H1 (cell line): ENCODE results near the gene GALNT17. TPM values are rescaled to one million over a fixed set of nuclear protein-coding genes. Genes with fewer than 3 reads are reported as not detected.

Source experiments
- CTCF ChIA-PET: fragments of 300-600 bp; sonication (Branson Sonifier 250); formaldehyde crosslinking; loops from one replicate; lab custom pipeline; 2021; ENCODE audit not compliant: partially characterized antibody; lab: Charles Lee
- POLR2A ChIA-PET: fragments of 300-600 bp; sonication (Branson Sonifier 250); formaldehyde crosslinking; loops from one replicate; lab custom pipeline; 2021; ENCODE audit warnings: inconsistent platforms; ENCODE audit not compliant: partially characterized antibody; lab: Charles Lee
- DNase-seq, 2 experiments: peaks; one replicate each; pipeline versions ENCODE4 v3.0.0 to v3.0.0-alpha.2; 2010 to 2022; ENCODE audit warnings: low spot score in 2 of 2, low read depth in 1 of 2, mixed read lengths in 1 of 2
- FAIRE-seq: peaks from 2 replicates; lab custom pipeline; 2011; peaks lifted over from hg19 to GRCh38; lab: Jason Lieb, UNC
- H2AFZ ChIP-seq: 2 replicates; pipeline ENCODE4 v1.8.1; 2012; ENCODE audit warnings: low read length, inconsistent platforms
- H2AK5ac ChIP-seq: 2 replicates; pipeline ENCODE4 v1.6.1; 2013; ENCODE audit warnings: low read depth, low read length
- H2BK120ac ChIP-seq: replicated peaks from 2 replicates; pipeline ENCODE3; 2013; ENCODE audit warnings: low read depth, low read length, inconsistent platforms
- H2BK12ac ChIP-seq: 2 replicates; pipeline ENCODE4 v1.6.1; 2013; ENCODE audit warnings: low read depth, low read length
- H2BK15ac ChIP-seq: 2 replicates; pipeline ENCODE4 v1.6.1; 2013; ENCODE audit warnings: low read length
- H2BK20ac ChIP-seq: 2 replicates; pipeline ENCODE4 v1.6.1; 2013; ENCODE audit warnings: low read length
- H2BK5ac ChIP-seq: 2 replicates; pipeline ENCODE4 v1.6.1; 2013; ENCODE audit warnings: low read depth, low read length
- H3K14ac ChIP-seq: 2 replicates; pipeline ENCODE4 v1.6.1; 2013; ENCODE audit warnings: inconsistent platforms; ENCODE audit not compliant: insufficient read length
- H3K18ac ChIP-seq: 2 replicates; pipeline ENCODE4 v1.6.1; 2013; ENCODE audit warnings: low read length; ENCODE audit errors: extremely low read depth
- H3K23ac ChIP-seq: 2 replicates; pipeline ENCODE4 v1.6.1; 2013; ENCODE audit warnings: inconsistent platforms; ENCODE audit not compliant: insufficient read length
- H3K23me2 ChIP-seq: 2 replicates; pipeline ENCODE4 v1.6.1; 2013; ENCODE audit warnings: low read depth, low read length
- H3K27ac ChIP-seq: 2 replicates; pipeline ENCODE4 v1.6.1; 2011; ENCODE audit warnings: low read depth, low read length, inconsistent platforms
- H3K27me3 ChIP-seq, 4 experiments: replicated peaks in 1 of 4; 1 replicate in 1 of 4; 2 replicates in 3 of 4; pipeline versions ENCODE4 v1.6.1 to v1.8.1; 2011 to 2013; ENCODE audit warnings: low read length in 3 of 4, mild to moderate bottlenecking in 3 of 4, inconsistent platforms in 2 of 4, mixed read lengths in 2 of 4, moderate library complexity in 1 of 4; ENCODE audit not compliant: control insufficient read depth in 3 of 4, insufficient read depth in 3 of 4; ENCODE audit errors: extremely low read depth in 1 of 4
- H3K36me3 ChIP-seq, 4 experiments: 2 replicates each; pipeline versions ENCODE4 v1.6.1 to v1.8.1; 2011 to 2013; ENCODE audit warnings: mild to moderate bottlenecking in 4 of 4, low read length in 3 of 4, moderate library complexity in 2 of 4, control low read depth in 1 of 4, inconsistent platforms in 1 of 4; ENCODE audit not compliant: insufficient read depth in 4 of 4, control insufficient read depth in 2 of 4
- H3K4ac ChIP-seq: replicated peaks from 2 replicates; pipeline ENCODE3; 2013; ENCODE audit warnings: low read length, low read depth, mixed read lengths, inconsistent platforms; ENCODE audit not compliant: insufficient read length
- H3K4me1 ChIP-seq, 4 experiments: replicated peaks in 1 of 4; 1 replicate in 1 of 4; 2 replicates in 3 of 4; pipeline versions ENCODE4 v1.6.1 to v1.8.1; 2011 to 2013; ENCODE audit warnings: low read length in 3 of 4, inconsistent platforms in 2 of 4, mixed read lengths in 1 of 4; ENCODE audit not compliant: insufficient read depth in 4 of 4, control insufficient read depth in 3 of 4
- H3K4me2 ChIP-seq, 2 experiments: 2 replicates each; pipeline versions ENCODE4 v1.6.1 to v1.8.1; 2011 to 2013; ENCODE audit warnings: low read depth in 2 of 2, low read length in 2 of 2, control low read depth in 1 of 2, inconsistent platforms in 1 of 2, mild to moderate bottlenecking in 1 of 2; ENCODE audit not compliant: insufficient read depth in 1 of 2
- H3K4me3 ChIP-seq, 4 experiments: fragments of 200-600, 300-600 bp in 1 of 4; sonication (generic), shearing (Covaris generic), sonication (Bioruptor Twin) in 1 of 4; 2 replicates each; pipeline versions ENCODE4 v1.5.1 to v1.8.1; 2011 to 2016; ENCODE audit warnings: low read length in 4 of 4, low read depth in 3 of 4, control low read depth in 2 of 4, inconsistent platforms in 2 of 4, mild to moderate bottlenecking in 2 of 4, mixed read lengths in 1 of 4, moderate library complexity in 1 of 4; ENCODE audit not compliant: insufficient read depth in 2 of 4; ENCODE audit errors: extremely low read depth in 1 of 4
- H3K56ac ChIP-seq: replicated peaks from 2 replicates; pipeline ENCODE3; 2013; ENCODE audit warnings: low read depth, mild to moderate bottlenecking, mixed read lengths, low read length, inconsistent platforms; ENCODE audit not compliant: insufficient read length
- H3K79me1 ChIP-seq: 2 replicates; pipeline ENCODE4 v1.6.1; 2013; ENCODE audit warnings: low read depth, low read length, control low read depth
- H3K79me2 ChIP-seq, 2 experiments: 2 replicates each; pipeline versions ENCODE4 v1.6.1 to v1.8.1; 2012 to 2013; ENCODE audit warnings: low read length in 2 of 2, mild to moderate bottlenecking in 2 of 2, inconsistent platforms in 1 of 2; ENCODE audit not compliant: insufficient read depth in 2 of 2, control insufficient read depth in 1 of 2
- H3K9ac ChIP-seq, 4 experiments: replicated peaks in 1 of 4; 1 replicate in 1 of 4; 2 replicates in 3 of 4; pipeline versions ENCODE4 v1.6.1 to v1.8.1; 2011 to 2013; ENCODE audit warnings: low read depth in 3 of 4, low read length in 3 of 4, control low read depth in 2 of 4, mild to moderate bottlenecking in 2 of 4, moderate library complexity in 2 of 4, inconsistent platforms in 1 of 4; ENCODE audit errors: extremely low read depth in 1 of 4
- H3K9me3 ChIP-seq, 2 experiments: 2 replicates each; pipeline versions ENCODE4 v1.6.1 to v1.8.1; 2012 to 2013; ENCODE audit warnings: mild to moderate bottlenecking in 2 of 2, moderate library complexity in 2 of 2, control low read depth in 1 of 2, inconsistent platforms in 1 of 2, low read depth in 1 of 2, low read length in 1 of 2, mixed read lengths in 1 of 2; ENCODE audit not compliant: insufficient read depth in 2 of 2
- H4K20me1 ChIP-seq, 2 experiments: replicated peaks in 1 of 2; 2 replicates each; pipeline versions ENCODE3 to v1.8.1; 2011 to 2013; ENCODE audit warnings: inconsistent platforms in 2 of 2, low read length in 2 of 2, mild to moderate bottlenecking in 1 of 2; ENCODE audit not compliant: insufficient read depth in 2 of 2, control insufficient read depth in 1 of 2
- H4K5ac ChIP-seq: 2 replicates; pipeline ENCODE4 v1.6.1; 2013; ENCODE audit warnings: low read length, low read depth, mixed read lengths, inconsistent platforms; ENCODE audit not compliant: insufficient read length
- H4K8ac ChIP-seq: 2 replicates; pipeline ENCODE4 v1.8.0; 2013; ENCODE audit warnings: mild to moderate bottlenecking, moderate library complexity, low read length, inconsistent platforms; ENCODE audit not compliant: insufficient read depth; ENCODE audit errors: extremely low read depth
- H4K91ac ChIP-seq: replicated peaks from 2 replicates; pipeline ENCODE3; 2013; ENCODE audit warnings: low read length, mixed read lengths, inconsistent platforms; ENCODE audit not compliant: insufficient read length
- BRCA1 ChIP-seq: IDR thresholded peaks from 2 replicates; pipeline ENCODE4 v1.6.1; 2012; ENCODE audit warnings: low read depth, low read length, improper control_type of control experiment
- PHF8 ChIP-seq: fragments of 200-600 bp; sonication (generic); conservative IDR thresholded peaks from 2 replicates; pipeline ENCODE4 v1.7.1; 2012; ENCODE audit warnings: low read depth, mild to moderate bottlenecking, inconsistent platforms, low read length, moderate library complexity
- WGBS, 2 experiments: shearing (Covaris generic) in 1 of 2; methylation state at CpG; one replicate each; pipeline versions ENCODE4 v1.1.6 to v1.1.7; 2013 to 2015; ENCODE audit warnings: low lambda C conversion rate in 2 of 2, mixed read lengths in 2 of 2, inconsistent platforms in 1 of 2, low coverage in 1 of 2, missing lambda C conversion rate in 1 of 2; ENCODE audit not compliant: insufficient replicate concordance in 2 of 2, insufficient coverage in 1 of 2, insufficient read length in 1 of 2; ENCODE audit errors: extremely low coverage in 1 of 2, missing lambda C conversion rate in 1 of 2; 5-methylcytosine and 5-hydroxymethylcytosine counted together
- polyA plus RNA-seq, 7 experiments: library from polyadenylated mRNA; depleted of rRNA in 3 of 7; stranded (reverse) in 5 of 7; unstranded in 2 of 7; fragments of >200 nt in 5 of 7; fragments of 200-250 nt in 2 of 7; gene quantifications; 1 replicate in 5 of 7; 2 replicates in 1 of 7; 4 replicates in 1 of 7; pipeline versions ENCODE4 v1.2.1 to v1.2.3, GENCODE V29; 2011 to 2013; ENCODE audit warnings: missing spikeins in 2 of 7, mixed read lengths in 2 of 7
- total RNA-seq: library from RNA; stranded (reverse); fragmentation: NEBNext Ultra II Directional; extraction: Animal tissue kit (Norgen Biotek cat#: 25700); gene quantifications from 2 replicates; pipeline ENCODE4 v1.2.1, GENCODE V29; 2021

GALNT17 gene
- total and polyA plus RNA-seq, 2 of the 8 experiments (the other 6 are each of a cell fraction or from before 2014, with no cell fraction given): 37.7 to 47.0 TPM

- no peak overlapping the region for H3K4me3 ChIP-seq
Observed at GRCh38 chr7:71193099-71193810, 61.3 kb downstream of the GALNT17 start.

More at GRCh38 chr7:71193099-71193810, 61.3 kb downstream of the GALNT17 start:
- DNase-seq (no peak), FAIRE-seq (no peak)
- Histone ChIP-seq H3K79me2 (peaks cover 4 to 85% of the 10 kb centered on the region in 2 experiments; a peak in 3 of 4 replicates), H3K23me2 (no peaks in the 10 kb centered on the region), H3K4ac (no peak overlapping the region), H2BK20ac (no peak overlapping the region), H3K56ac (no peak overlapping the region), H3K4me2 (no peak overlapping the region), H2BK5ac (no peak overlapping the region), H2BK15ac (no peak overlapping the region), H2AFZ (no peak overlapping the region), H3K79me1 (peaks cover 6% of the 10 kb centered on the region), H3K4me1 (no peaks in the 10 kb centered on the region), H2BK12ac (no peak overlapping the region), H3K18ac (no peak overlapping the region), H3K9me3 (peaks cover 6 to 12% of the 10 kb centered on the region in 2 experiments; a peak in 2 of 4 replicates), H3K14ac (no peak overlapping the region), H3K27me3 (no peaks in the 10 kb centered on the region), H3K27ac (no peak overlapping the region), H4K20me1 (peaks cover 0 to 1% of the 10 kb centered on the region in 2 experiments), H4K5ac (no peak overlapping the region), H3K36me3 (peaks cover 0 to 7% (median 0%) of the 10 kb centered on the region in 4 experiments; a peak in 1 of 8 replicates), H4K91ac (no peak overlapping the region), H4K8ac (no peak overlapping the region), H2BK120ac (no peak overlapping the region), H3K23ac (no peak overlapping the region), H2AK5ac (no peak overlapping the region), H3K9ac (no peak overlapping the region)
- POLR2A ChIA-PET: no interaction called here
- TF ChIP-seq PHF8: no peak
- TF ChIP-seq BRCA1: no peak
- 83% methylated on average over 5 of the region's 5 CpGs; no CpG with 5 or more reads in 1 of the 2 experiments for WGBS, 2 experiments
- CTCF ChIA-PET: no interaction called here
